Heart right ventricle (tissue), 16 donors: ENCODE data around the gene XPOT. TPM values are rescaled to one million over a fixed set of nuclear protein-coding genes. Genes with fewer than 3 reads are reported as not detected.

Experiments
- ATAC-seq, 8 donors: fragments of 200-7000 bp; cut with Tn5 transposase; one replicate each; pipeline ENCODE4 v1.9.1; 2020; ENCODE audit warnings: mild to moderate bottlenecking in 8 of 8, moderate library complexity in 8 of 8, moderate number of reproducible peaks in 1 of 8
- DNase-seq, 2 donors: peaks; one replicate each; pipeline ENCODE4 v3.0.0-alpha.2; 2020
- H3K27ac ChIP-seq, 10 donors: fragments of 200-600 bp; sonication (generic) in 2 of 10; one replicate each; pipeline versions ENCODE4 v1.5.0 to v1.8.0; 2020 to 2022; ENCODE audit warnings: mild to moderate bottlenecking in 3 of 10
- H3K27me3 ChIP-seq, 7 donors: fragments of 200-600 bp; one replicate each; pipeline ENCODE4 v1.8.0; 2021 to 2022; ENCODE audit warnings: mild to moderate bottlenecking in 2 of 7
- H3K36me3 ChIP-seq, 9 donors: fragments of 200-600 bp; sonication (generic) in 1 of 9; one replicate each; pipeline versions ENCODE4 v1.5.0 to v1.8.0; 2020 to 2022; ENCODE audit warnings: mild to moderate bottlenecking in 2 of 9
- H3K4me1 ChIP-seq, 9 donors: fragments of 200-600 bp; sonication (generic) in 1 of 9; one replicate each; pipeline versions ENCODE4 v1.5.0 to v1.8.0; 2020 to 2022; ENCODE audit warnings: mild to moderate bottlenecking in 4 of 9
- H3K4me3 ChIP-seq, 10 donors: fragments of 200-600 bp; sonication (generic) in 2 of 10; one replicate each; pipeline versions ENCODE4 v1.5.0 to v1.8.0; 2020 to 2022; ENCODE audit warnings: mild to moderate bottlenecking in 7 of 10, moderate library complexity in 2 of 10
- H3K9me3 ChIP-seq, 11 donors: fragments of 200-600 bp in 10 of 11; sonication (generic) in 2 of 11; one replicate each; pipeline versions ENCODE4 v1.5.0 to v1.8.0; 2013 to 2022; ENCODE audit warnings: mild to moderate bottlenecking in 2 of 11, control low read depth in 1 of 11, moderate library complexity in 1 of 11
- CTCF ChIP-seq, 9 donors: fragments of 200-600 bp; sonication (generic) in 2 of 9; IDR thresholded peaks; one replicate each; pipeline versions ENCODE4 v1.5.0 to v1.8.0; 2021 to 2022; ENCODE audit warnings: antibody characterized with exemption in 9 of 9, mild to moderate bottlenecking in 5 of 9, moderate library complexity in 1 of 9
- WGBS, 2 donors: extraction: QIAGEN DNeasy Blood & Tissue Kit; methylation state at CpG; one replicate each; pipeline ENCODE4 v1.1.7; 2013; ENCODE audit warnings: inconsistent platforms in 1 of 2; 5-methylcytosine and 5-hydroxymethylcytosine counted together
- intact Hi-C, 10 donors: fragments of 100-400 bp; cut with DNase I; formaldehyde crosslinking; loops; one replicate each; pipeline versions ENCODE4 v1.11.1 to v1.14.2; 2022
- polyA plus RNA-seq, 2 donors: library from polyadenylated mRNA; stranded (reverse); fragments of 200-250 nt; gene quantifications; one replicate each; pipeline ENCODE4 v1.2.3, GENCODE V29; 2013
- total RNA-seq, 10 donors: library from RNA; stranded (reverse); fragmentation: NEBNext Ultra II Directional in 3 of 10; extraction: Animal tissue kit (Norgen Biotek cat#: 25700) in 3 of 10; gene quantifications; one replicate each; pipeline versions ENCODE4 v1.2.1 to v1.2.4, GENCODE V29; 2021 to 2023
- donor health status: Arrhythmogenic right ventricular cardiomyopathy.
- donor health status: ischemic (EF 13 %, LVEDD 7.1; RV severe dilation, severe dysfunction).
- donor health status: healthy with polysubstance abuse.
- donor health status: DM: no; HTN: yes; CAD: no.
- donor health status: DM: no; HTN: no; CAD: no.
- donor health status: ischemic (EF 25% LVEDD 6.9; RV normal size, moderate dysfunction).
- donor health status: ischemic (EF 25% LVEDD 5.7; RV mildly dilated, moderate dysfunction).
- donor health status: healthy.
- donor health status: DM: yes; HTN: yes; CAD: no.
- donor health status: Ischemic cardiomyopathy.
- donor health status: ischemic (EF 35%, LVEDD 5.7; RV mildly dilated, moderate dysfunction).
- donor health status: nonischemic (EF 11% LVEDD 7.7; RV severe dilation, severe dysfunction).
- donor health status: DM: yes; HTN: yes; CAD: no.
- donor health status: PGD.
- donor health status: ischemic (EF 29% LVEDD 5.4; RV normal size, mild dysfunction).
- donor health status: nonischemic (EF 23%, LVEDD 6.1; RV moderate dilation, normal function).

Gene XPOT
- total and polyA plus RNA-seq, 12 donors = 8.6 to 31.6 (median 19.1) TPM

- 87 to 88% methylated on average over 2 of the region's 2 CpGs for WGBS, 2 donors
- no peak for ATAC-seq
- peaks cover 0 to 29% (median 21%) of the 10 kb centered on the region in 9 donors for H3K4me1 ChIP-seq
- no peaks in the 10 kb centered on the region for H3K27me3 ChIP-seq
- peaks cover 0 to 43% (median 11%) of the 10 kb centered on the region in 9 donors for H3K36me3 ChIP-seq
- H3K9me3 ChIP-seq = no peaks in the 10 kb centered on the region
- TF ChIP-seq CTCF (IDR thresholded peaks at IDR 0.05) = no peak
- H3K4me3 ChIP-seq = no peak overlapping the region
- intact Hi-C loops = loop anchor here in 1 of 10 donors (5.0 to 10.0 kb wide), 2 partner anchors 43 to 245 kb away; no protein-coding TSS in a partner anchor
- no peak overlapping the region for H3K27ac ChIP-seq
- DNase-seq = no peak
Measured at GRCh38 chr12:64450057-64450640, 46.0 kb downstream of the XPOT start.

- peaks cover 0 to 38% (median 3%) of the 10 kb centered on the region in 9 donors for H3K36me3 ChIP-seq
- ATAC-seq (no peak), DNase-seq (no peak)
- no peaks in the 10 kb centered on the region for H3K27me3 ChIP-seq
- 16 to 18% methylated on average over 8 of the region's 8 CpGs for WGBS, 2 donors
- H3K9me3 ChIP-seq = no peaks in the 10 kb centered on the region
- intact Hi-C loops = loop anchor here in 1 of 10 donors (5.0 to 10.0 kb wide), 2 partner anchors 44 to 244 kb away; no protein-coding TSS in a partner anchor
- H3K27ac ChIP-seq = peak overlapping the region in 8 of 10 donors; percentile 95 to 98 (median 97)
- H3K4me1 ChIP-seq = peaks cover 0 to 36% (median 22%) of the 10 kb centered on the region in 9 donors
- no peak for TF ChIP-seq CTCF (IDR thresholded peaks at IDR 0.05)
- peak overlapping the region in 9 of 10 donors; percentile 75 to 98 (median 92) for H3K4me3 ChIP-seq
Measured at GRCh38 chr12:64450711-64451486, 46.7 kb downstream of the XPOT start.

- Histone ChIP-seq H3K4me3 (peak within 1 kb of the TSS; percentile 75 to 98 (median 92)), H3K36me3 (peaks cover 0 to 34% (median 0%) of the 10 kb centered on the region in 9 donors), H3K27ac (peak within 1 kb of the TSS; percentile 92 to 98 (median 96)), H3K4me1 (peaks cover 0 to 46% (median 26%) of the 10 kb centered on the region in 9 donors), H3K9me3 (no peaks in the 10 kb centered on the region), H3K27me3 (no peaks in the 10 kb centered on the region)
- intact Hi-C loops = loop anchor here in 1 of 10 donors (5.0 to 10.0 kb wide), 2 partner anchors 45 to 243 kb away; no protein-coding TSS in a partner anchor
- DNase-seq (peak; percentile 84 to 93), ATAC-seq (peak; percentile 95 to 99 (median 97))
- WGBS, 2 donors = 0% methylated on average over 82 to 94 of the region's 94 CpGs
- TF ChIP-seq CTCF (IDR thresholded peaks at IDR 0.05) = peak in 3 of 9 donors; percentile 16 to 45 (median 35)
Measured at GRCh38 chr12:64451687-64452558, 47.7 kb downstream of the XPOT start, which contains the start of gene TBK1. Gene TBK1, plus strand, starts transcription at chr12:64452120. Its CDS starts 3,751 bp downstream, at chr12:64455871.
